Measurements from ENCODE around the gene PSMG1. TPM values are rescaled to one million over a fixed set of nuclear protein-coding genes. Genes with fewer than 3 reads are reported as not detected.
A peak's percentile ranks its signal among the peaks of the same experiment; 100 is the strongest.

PSMG1 gene
- total RNA-seq, 1 donor: 61.2 TPM

DNA sequence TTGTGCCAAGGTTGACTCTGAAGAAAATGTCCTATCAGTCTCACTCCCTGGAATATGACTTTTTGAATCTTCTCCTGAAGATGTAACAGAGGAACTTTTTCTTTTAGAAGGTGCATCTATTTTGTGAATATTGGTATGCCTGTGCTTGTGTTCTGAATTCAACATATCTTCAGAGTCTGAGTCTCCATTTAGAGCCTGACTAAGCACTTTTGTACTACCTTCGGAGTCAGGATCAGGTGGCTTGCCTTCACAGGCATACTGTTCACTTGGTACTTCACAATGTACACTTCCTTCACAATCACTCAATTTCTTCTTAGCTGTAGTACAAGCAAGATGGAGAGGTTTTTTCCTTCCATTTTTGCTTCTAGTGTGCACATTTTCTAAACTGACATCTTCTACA lies 13.6 kb upstream of the PSMG1 start:
- Histone ChIP-seq H3K79me2 (ENCODE audit: insufficient read depth, low read length) (peaks cover 8% of the 10 kb centered on the region), H3K27ac (ENCODE audit: low read depth, low read length) (no peak overlapping the region), H3K4me3 (ENCODE audit: insufficient read depth, low read length) (no peak overlapping the region), H3K4me1 (ENCODE audit: insufficient read depth, low read length) (no peaks in the 10 kb centered on the region), H3K4me2 (ENCODE audit: insufficient read depth, low read length) (no peak overlapping the region), H2AFZ (ENCODE audit: low read length) (no peak overlapping the region), H3K36me3 (ENCODE audit: insufficient read depth, low read length) (peaks cover 59% of the 10 kb centered on the region), H4K20me1 (ENCODE audit: insufficient read depth, low read length) (no peaks in the 10 kb centered on the region), H3K9me3 (ENCODE audit: low read depth, low read length) (no peaks in the 10 kb centered on the region), H3K27me3 (ENCODE audit: insufficient read depth, low read length) (no peaks in the 10 kb centered on the region)
- TF ChIP-seq, protein P1, sequence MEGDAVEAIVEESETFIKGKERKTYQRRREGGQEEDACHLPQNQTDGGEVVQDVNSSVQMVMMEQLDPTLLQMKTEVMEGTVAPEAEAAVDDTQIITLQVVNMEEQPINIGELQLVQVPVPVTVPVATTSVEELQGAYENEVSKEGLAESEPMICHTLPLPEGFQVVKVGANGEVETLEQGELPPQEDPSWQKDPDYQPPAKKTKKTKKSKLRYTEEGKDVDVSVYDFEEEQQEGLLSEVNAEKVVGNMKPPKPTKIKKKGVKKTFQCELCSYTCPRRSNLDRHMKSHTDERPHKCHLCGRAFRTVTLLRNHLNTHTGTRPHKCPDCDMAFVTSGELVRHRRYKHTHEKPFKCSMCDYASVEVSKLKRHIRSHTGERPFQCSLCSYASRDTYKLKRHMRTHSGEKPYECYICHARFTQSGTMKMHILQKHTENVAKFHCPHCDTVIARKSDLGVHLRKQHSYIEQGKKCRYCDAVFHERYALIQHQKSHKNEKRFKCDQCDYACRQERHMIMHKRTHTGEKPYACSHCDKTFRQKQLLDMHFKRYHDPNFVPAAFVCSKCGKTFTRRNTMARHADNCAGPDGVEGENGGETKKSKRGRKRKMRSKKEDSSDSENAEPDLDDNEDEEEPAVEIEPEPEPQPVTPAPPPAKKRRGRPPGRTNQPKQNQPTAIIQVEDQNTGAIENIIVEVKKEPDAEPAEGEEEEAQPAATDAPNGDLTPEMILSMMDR (IDR thresholded peaks at IDR 0.05; ENCODE audit: extremely low read depth, low read depth, low read length): no peak
- DNase-seq (ENCODE audit: insufficient read length, low spot score, missing footprints): no peak

DNA sequence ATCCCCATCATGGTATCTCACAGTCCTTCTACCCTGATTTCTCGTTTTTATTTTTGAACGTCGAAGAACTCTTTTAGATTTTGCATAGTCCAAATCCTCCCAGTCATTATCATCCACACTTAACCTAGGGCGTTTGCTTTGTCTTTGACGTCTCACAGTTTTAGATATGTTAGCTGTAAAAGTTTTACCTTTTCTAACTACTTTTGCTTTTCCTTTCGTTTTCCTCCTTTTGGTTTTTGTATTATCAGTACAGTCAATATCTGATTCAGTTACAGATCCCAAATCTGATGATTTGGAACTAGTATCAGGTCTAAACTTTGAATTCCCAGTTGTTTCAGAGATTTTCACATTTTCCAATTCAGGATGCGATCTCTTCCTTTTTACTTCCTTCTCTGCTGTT lies 13.1 kb upstream of the PSMG1 start:
- H3K4me3 ChIP-seq (ENCODE audit: insufficient read depth, low read length): no peak overlapping the region
- no peak overlapping the region for H3K4me2 ChIP-seq (ENCODE audit: insufficient read depth, low read length)
- H3K79me2 ChIP-seq (ENCODE audit: insufficient read depth, low read length): peaks cover 8% of the 10 kb centered on the region
- no peak overlapping the region for H2AFZ ChIP-seq (ENCODE audit: low read length)
- no peak for DNase-seq (ENCODE audit: insufficient read length, low spot score, missing footprints)
- H3K36me3 ChIP-seq (ENCODE audit: insufficient read depth, low read length): peaks cover 55% of the 10 kb centered on the region
- H3K9me3 ChIP-seq (ENCODE audit: low read depth, low read length): no peaks in the 10 kb centered on the region
- H3K27me3 ChIP-seq (ENCODE audit: insufficient read depth, low read length): no peaks in the 10 kb centered on the region
- no peak overlapping the region for H3K27ac ChIP-seq (ENCODE audit: low read depth, low read length)
- TF ChIP-seq, protein P1 (IDR thresholded peaks at IDR 0.05; ENCODE audit: extremely low read depth, low read depth, low read length): no peak
- no peaks in the 10 kb centered on the region for H4K20me1 ChIP-seq (ENCODE audit: insufficient read depth, low read length)
- peaks cover under 1% of the 10 kb centered on the region for H3K4me1 ChIP-seq (ENCODE audit: insufficient read depth, low read length)

DNA sequence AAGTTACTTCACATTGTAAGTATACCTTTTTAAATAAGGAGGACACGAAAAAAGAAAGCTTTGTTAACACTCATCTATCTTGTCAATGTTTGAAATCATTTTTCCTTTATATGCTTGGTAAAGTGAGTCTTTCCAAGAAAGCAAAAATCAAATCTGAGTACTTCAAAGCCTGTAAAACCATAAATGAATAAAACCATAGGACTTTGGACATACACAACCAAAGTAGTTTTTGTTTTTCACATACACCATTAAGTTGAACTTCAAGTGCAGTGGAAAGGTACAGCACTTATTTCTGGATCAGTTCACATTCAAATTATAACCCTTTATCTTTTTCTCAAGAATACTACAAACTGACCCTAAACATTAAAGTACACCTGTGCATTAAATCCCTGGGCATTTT lies 10.1 kb upstream of the PSMG1 start:
- TF ChIP-seq, protein P1 (IDR thresholded peaks at IDR 0.05; ENCODE audit: extremely low read depth, low read depth, low read length): no peak
- H3K4me2 ChIP-seq (ENCODE audit: insufficient read depth, low read length): no peak overlapping the region
- DNase-seq (ENCODE audit: insufficient read length, low spot score, missing footprints): no peak
- H3K27me3 ChIP-seq (ENCODE audit: insufficient read depth, low read length): no peaks in the 10 kb centered on the region
- H4K20me1 ChIP-seq (ENCODE audit: insufficient read depth, low read length): no peaks in the 10 kb centered on the region
- H3K27ac ChIP-seq (ENCODE audit: low read depth, low read length): no peak overlapping the region
- peaks cover 8% of the 10 kb centered on the region for H3K79me2 ChIP-seq (ENCODE audit: insufficient read depth, low read length)
- peaks cover 29% of the 10 kb centered on the region for H3K4me1 ChIP-seq (ENCODE audit: insufficient read depth, low read length)
- no peak overlapping the region for H3K4me3 ChIP-seq (ENCODE audit: insufficient read depth, low read length)
- no peak overlapping the region for H2AFZ ChIP-seq (ENCODE audit: low read length)
- no peaks in the 10 kb centered on the region for H3K9me3 ChIP-seq (ENCODE audit: low read depth, low read length)
- peaks cover 38% of the 10 kb centered on the region for H3K36me3 ChIP-seq (ENCODE audit: insufficient read depth, low read length)

DNA sequence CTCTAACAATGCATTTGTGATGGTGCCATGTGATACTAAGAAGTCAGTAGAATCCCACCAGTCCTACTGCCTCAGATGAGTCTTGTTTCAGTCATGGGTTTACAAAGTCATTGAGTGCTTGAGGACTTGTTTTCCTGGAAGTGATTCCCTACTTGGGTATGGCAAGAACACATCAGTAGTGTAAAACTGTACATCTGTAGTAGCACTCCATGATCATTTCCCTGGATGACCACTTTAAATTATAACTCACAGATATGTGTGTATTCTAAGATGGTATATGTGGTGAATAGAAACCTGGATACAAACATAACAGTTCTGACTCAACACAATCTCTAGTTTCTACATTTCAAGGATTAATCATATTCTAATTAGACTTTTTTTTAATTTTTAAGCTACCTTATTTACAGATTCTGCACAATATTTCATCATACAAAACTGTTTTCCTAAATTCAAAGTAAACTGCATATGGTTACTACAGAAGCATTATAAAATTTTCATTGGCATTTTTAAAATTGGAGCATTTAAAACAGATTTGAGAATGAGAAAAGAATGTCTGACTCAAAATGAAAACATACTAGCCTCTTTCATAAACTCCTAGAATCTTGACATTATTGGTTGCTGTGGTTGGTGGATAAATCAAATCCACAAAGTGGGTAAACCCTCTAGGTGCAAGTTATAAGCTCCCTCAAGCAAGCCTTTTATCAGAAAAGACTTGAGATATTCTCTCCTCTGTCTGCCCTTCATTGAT lies 6.8 kb upstream of the PSMG1 start:
- DNase-seq (ENCODE audit: insufficient read length, low spot score, missing footprints): peak; percentile 55
- Histone ChIP-seq H3K4me3 (ENCODE audit: insufficient read depth, low read length) (no peak overlapping the region), H4K20me1 (ENCODE audit: insufficient read depth, low read length) (no peaks in the 10 kb centered on the region), H3K36me3 (ENCODE audit: insufficient read depth, low read length) (peaks cover 15% of the 10 kb centered on the region), H3K79me2 (ENCODE audit: insufficient read depth, low read length) (peaks cover 3% of the 10 kb centered on the region), H3K4me2 (ENCODE audit: insufficient read depth, low read length) (peak overlapping the region; percentile 68), H3K4me1 (ENCODE audit: insufficient read depth, low read length) (peaks cover 35% of the 10 kb centered on the region), H2AFZ (ENCODE audit: low read length) (no peak overlapping the region), H3K9me3 (ENCODE audit: low read depth, low read length) (no peaks in the 10 kb centered on the region), H3K27ac (ENCODE audit: low read depth, low read length) (peak overlapping the region; percentile 93), H3K27me3 (ENCODE audit: insufficient read depth, low read length) (no peaks in the 10 kb centered on the region)
- TF ChIP-seq, protein P1 (IDR thresholded peaks at IDR 0.05; ENCODE audit: extremely low read depth, low read depth, low read length): no peak

All from osteoblast (primary cell).